Upper lobe of right lung (tissue), 1 donor: ENCODE measurements around the gene PTBP1. TPM values are rescaled to one million over a fixed set of nuclear protein-coding genes. Genes with fewer than 3 reads are reported as not detected.

ENCODE experiments used
- ATAC-seq: fragments of 200-7000 bp; cut with Tn5 transposase; one replicate; pipeline ENCODE4 v1.9.1; 2020; ENCODE audit warnings: mild to moderate bottlenecking, moderate library complexity
- DNase-seq: peaks from one replicate; pipeline ENCODE4 v3.0.0-alpha.2; 2020
- H3K27ac ChIP-seq: fragments of 200-600 bp; one replicate; pipeline ENCODE4 v1.8.0; 2022
- H3K27me3 ChIP-seq: fragments of 200-600 bp; one replicate; pipeline ENCODE4 v1.8.0; 2022; ENCODE audit warnings: mild to moderate bottlenecking
- H3K36me3 ChIP-seq: fragments of 200-600 bp; one replicate; pipeline ENCODE4 v1.8.0; 2022
- H3K4me1 ChIP-seq: fragments of 200-600 bp; one replicate; pipeline ENCODE4 v1.8.0; 2022
- H3K4me3 ChIP-seq: fragments of 200-600 bp; one replicate; pipeline ENCODE4 v1.8.0; 2022; ENCODE audit warnings: mild to moderate bottlenecking
- H3K9me3 ChIP-seq: fragments of 200-600 bp; one replicate; pipeline ENCODE4 v1.8.0; 2022
- CTCF ChIP-seq: fragments of 200-600 bp; IDR thresholded peaks from one replicate; pipeline ENCODE4 v1.8.0; 2022; ENCODE audit warnings: antibody characterized with exemption
- intact Hi-C: fragments of 100-400 bp; cut with DNase I; formaldehyde crosslinking; loops from one replicate; pipeline ENCODE4 v1.11.0; 2022
- total RNA-seq: library from RNA; stranded (reverse); fragmentation: NEBNext Ultra II Directional; extraction: Animal tissue kit (Norgen Biotek cat#: 25700); gene quantifications from one replicate; pipeline ENCODE4 v1.2.1, GENCODE V29; 2021
- donor health status: DM: no; HTN: yes; CAD: no; lungs with severe emphysema.

Gene PTBP1
- total RNA-seq, 1 donor from 2014 or later: 245 TPM

DNA sequence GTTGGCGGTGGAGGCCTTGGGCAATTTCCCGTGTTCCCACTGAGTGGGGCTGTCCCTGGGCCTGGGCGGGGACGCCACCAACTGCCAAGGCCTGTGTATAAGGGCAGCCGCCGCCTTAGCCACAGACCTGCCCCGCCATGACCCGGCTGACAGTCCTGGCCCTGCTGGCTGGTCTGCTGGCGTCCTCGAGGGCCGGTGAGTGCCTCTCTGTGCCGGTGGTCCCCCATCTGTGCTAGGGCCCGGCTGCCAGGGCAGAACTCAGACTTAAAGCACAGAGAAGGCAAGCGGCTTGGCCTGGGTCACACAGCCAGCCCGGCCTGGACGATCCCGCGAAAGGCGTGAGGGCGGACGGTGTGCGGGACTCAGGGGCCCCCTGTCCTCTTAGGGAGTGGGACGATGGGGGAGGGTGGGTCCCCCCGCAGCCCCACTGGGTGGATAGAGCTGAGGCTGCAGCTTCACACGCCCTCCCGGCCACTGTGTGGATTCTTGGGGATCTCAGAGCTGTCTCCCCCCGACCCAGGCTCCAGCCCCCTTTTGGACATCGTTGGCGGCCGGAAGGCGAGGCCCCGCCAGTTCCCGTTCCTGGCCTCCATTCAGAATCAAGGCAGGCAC, 30.6 kb downstream of the PTBP1 start, which contains the start of gene AZU1:
TSS of gene AZU1 (plus strand) at position 128 of the 612 bp plus-strand sequence. CDS start at position 138, 10 bp downstream.
- peaks cover 15% of the 10 kb centered on the region for H3K27me3 ChIP-seq
- peaks cover 4% of the 10 kb centered on the region for H3K4me1 ChIP-seq
- no peaks in the 10 kb centered on the region for H3K9me3 ChIP-seq
- intact Hi-C loops: no loop called here
- peak; percentile 74 for DNase-seq
- no peak within 1 kb of the TSS for H3K27ac ChIP-seq
- no peak within 1 kb of the TSS for H3K4me3 ChIP-seq
- peak; percentile 77 for ATAC-seq
- no peak for TF ChIP-seq CTCF
- no peaks in the 10 kb centered on the region for H3K36me3 ChIP-seq

GRCh38 chr19:829129-829758, 32.0 kb downstream of the PTBP1 start:
- Histone ChIP-seq H3K4me1 (no peaks in the 10 kb centered on the region), H3K4me3 (no peak overlapping the region), H3K36me3 (no peaks in the 10 kb centered on the region), H3K9me3 (no peaks in the 10 kb centered on the region), H3K27me3 (peaks cover 5% of the 10 kb centered on the region), H3K27ac (no peak overlapping the region)
- DNase-seq: no peak
- intact Hi-C loops: no loop called here
- no peak for TF ChIP-seq CTCF
- no peak for ATAC-seq

GRCh38 chr19:831407-832369, 34.4 kb downstream of the PTBP1 start:
- no peak for ATAC-seq
- Histone ChIP-seq H3K4me3 (no peak overlapping the region), H3K27me3 (peaks cover 11% of the 10 kb centered on the region), H3K9me3 (no peaks in the 10 kb centered on the region), H3K27ac (no peak overlapping the region), H3K36me3 (no peaks in the 10 kb centered on the region), H3K4me1 (no peaks in the 10 kb centered on the region)
- intact Hi-C loops: no loop called here
- no peak for TF ChIP-seq CTCF
- DNase-seq: no peak

DNA sequence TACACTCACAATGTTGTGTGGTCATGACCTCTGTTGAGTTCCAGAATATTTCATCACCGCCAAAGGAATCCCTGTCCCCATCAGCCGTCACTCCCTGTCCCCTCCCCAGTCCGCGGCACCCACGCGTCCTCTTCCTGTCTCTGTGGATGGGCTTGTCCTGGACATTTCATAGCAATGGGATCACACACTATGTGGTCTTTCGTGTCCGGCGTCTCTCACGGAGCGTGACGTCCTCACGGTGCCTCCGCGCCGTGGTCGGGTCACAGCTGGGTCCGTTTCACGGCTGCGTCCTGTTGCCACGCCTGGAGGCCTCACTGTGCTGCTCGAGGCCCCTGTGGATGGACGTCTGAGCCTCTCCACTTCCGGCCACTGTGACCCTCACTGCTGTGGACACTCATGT, 37.0 kb downstream of the PTBP1 start:
- no peak overlapping the region for H3K4me3 ChIP-seq
- ATAC-seq: no peak
- no peak for TF ChIP-seq CTCF
- DNase-seq: no peak
- H3K4me1 ChIP-seq: no peaks in the 10 kb centered on the region
- peaks cover 25% of the 10 kb centered on the region for H3K27me3 ChIP-seq
- intact Hi-C loops: no loop called here
- no peaks in the 10 kb centered on the region for H3K9me3 ChIP-seq
- H3K27ac ChIP-seq: no peak overlapping the region
- no peaks in the 10 kb centered on the region for H3K36me3 ChIP-seq

- no peak overlapping the region for H3K4me3 ChIP-seq
- no peaks in the 10 kb centered on the region for H3K4me1 ChIP-seq
- no peak for TF ChIP-seq CTCF
- intact Hi-C loops: no loop called here
- DNase-seq (no peak), ATAC-seq (peak; percentile 64)
- peaks cover 25% of the 10 kb centered on the region for H3K27me3 ChIP-seq
- H3K9me3 ChIP-seq: no peaks in the 10 kb centered on the region
- H3K27ac ChIP-seq: no peak overlapping the region
- H3K36me3 ChIP-seq: no peaks in the 10 kb centered on the region
Observed at GRCh38 chr19:835210-835810, 38.1 kb downstream of the PTBP1 start.
